HFF-Myc (cell line): ENCODE results near the gene NKAIN1.

Experiments
- DNase-seq: peaks from one replicate; pipeline ENCODE4 v3.0.0-alpha.2; 2011; ENCODE audit warnings: low read depth; ENCODE audit errors: extremely low read depth
- H3K4me3 ChIP-seq: replicated peaks from 2 replicates; pipeline ENCODE4 v1.5.1; 2011; ENCODE audit warnings: low read depth, mild to moderate bottlenecking, control low read depth, low read length
- CTCF ChIP-seq: IDR thresholded peaks from 2 replicates; pipeline ENCODE4 v1.5.1; 2012; ENCODE audit warnings: mild to moderate bottlenecking, low read depth, low read length, control low read depth; ENCODE audit errors: missing control alignments

NKAIN1 gene

GRCh38 chr1:31234870-31235269 is 4.8 kb downstream of the NKAIN1 start:
- no peak overlapping the region for H3K4me3 ChIP-seq
- TF ChIP-seq CTCF = no peak
- no peak for DNase-seq

GRCh38 chr1:31234123-31234708 is 5.5 kb downstream of the NKAIN1 start:
- no peak overlapping the region for H3K4me3 ChIP-seq
- TF ChIP-seq CTCF = no peak
- no peak for DNase-seq

GRCh38 chr1:31232689-31233088 is 7.0 kb downstream of the NKAIN1 start:
- DNase-seq = no peak
- TF ChIP-seq CTCF = no peak
- H3K4me3 ChIP-seq = no peak overlapping the region

GRCh38 chr1:31231802-31232201 is 7.9 kb downstream of the NKAIN1 start:
- TF ChIP-seq CTCF = no peak
- DNase-seq = no peak
- no peak overlapping the region for H3K4me3 ChIP-seq

- no peak for TF ChIP-seq CTCF
- no peak for DNase-seq
Observed at GRCh38 chr1:31230378-31230777, 9.3 kb downstream of the NKAIN1 start.

GRCh38 chr1:31228986-31229385 is 10.7 kb downstream of the NKAIN1 start:
- H3K4me3 ChIP-seq = no peak overlapping the region
- DNase-seq = no peak
- no peak for TF ChIP-seq CTCF

More at GRCh38 chr1:31230378-31230777, 9.3 kb downstream of the NKAIN1 start:
- H3K4me3 ChIP-seq = no peak overlapping the region
